G401 (cell line): ENCODE measurements around the gene PACSIN1. TPM values are rescaled to one million over a fixed set of nuclear protein-coding genes. Genes with fewer than 3 reads are reported as not detected.

ENCODE experiments used
- DNase-seq: peaks from one replicate; pipeline ENCODE4 v3.0.0-alpha.2; 2015; ENCODE audit warnings: low spot score
- in situ Hi-C: cut with HindIII; loops from 2 replicates; pipeline ENCODE4 v1.10.0; 2016; ENCODE audit warnings: low sequenced_read_pairs, mixed read lengths
- total RNA-seq: library from RNA; depleted of rRNA; stranded (reverse); fragments of >200 nt; shearing (Covaris generic); gene quantifications from 2 replicates; pipeline ENCODE4 v1.2.3, GENCODE V29; 2014; rRNA removed

The PACSIN1 gene
- total RNA-seq, 1 experiment from 2014 or later = not detected

DNA sequence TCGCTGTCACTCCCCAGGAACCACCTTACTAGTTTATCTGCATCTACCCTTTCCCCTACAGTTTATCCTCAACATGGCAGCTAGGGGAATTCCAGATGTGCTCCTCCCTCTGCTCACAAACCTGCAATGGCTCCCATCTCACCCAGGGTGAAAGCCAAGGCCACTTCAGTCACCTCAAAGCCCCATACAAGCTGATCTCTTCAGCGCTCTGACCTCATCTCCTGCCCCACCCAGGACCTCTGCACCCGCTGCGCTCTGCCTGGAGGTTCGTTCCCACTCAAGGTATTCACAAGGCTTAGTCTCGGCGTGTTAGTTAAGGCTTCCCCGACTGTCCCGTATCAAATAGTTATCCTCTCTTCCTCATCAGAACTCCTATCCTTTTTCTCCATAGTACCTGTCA, 118.8 kb downstream of the PACSIN1 start:
- no peak for DNase-seq
- in situ Hi-C loops = no loop called here

Other genes starting within 250 kb of the PACSIN1 start
- 321 and 360 TPM in 2 replicates for gene HMGA1, start 229.2 kb upstream of the PACSIN1 start, total RNA-seq
- gene SMIM29, start 217.1 kb upstream of the PACSIN1 start, total RNA-seq = 15.0 and 17.2 TPM in 2 replicates
- 8.1 and 10.6 TPM in 2 replicates for gene NUDT3, start 73.4 kb upstream of the PACSIN1 start, total RNA-seq
- gene RPS10, start 40.0 kb upstream of the PACSIN1 start, total RNA-seq = 2,978 and 4,372 TPM in 2 replicates
- 0.12 TPM in 1 of 2 replicates, not detected in the other for gene SPDEF, start 90.3 kb downstream of the PACSIN1 start, total RNA-seq
- 39.3 and 51.4 TPM in 2 replicates for gene ILRUN, start 230.7 kb downstream of the PACSIN1 start, total RNA-seq